GM19099 (cell line): ENCODE results near the gene XRCC4.

Experiments
- POLR2A ChIP-seq: IDR thresholded peaks from 3 replicates; pipeline ENCODE4 v1.6.1; 2011; ENCODE audit warnings: low read depth; ENCODE audit not compliant: insufficient read length; ENCODE audit errors: extremely low read depth

The XRCC4 gene

GRCh38 chr5:83076742-83077661, at the start of gene XRCC4, which contains the start of gene TMEM167A:
XRCC4 (plus strand) TSS chr5:83077547; CDS start chr5:83104920, 27,373 bp downstream.
TMEM167A (minus strand) TSS chr5:83077394; CDS start chr5:83077323, 71 bp downstream.
- TF ChIP-seq POLR2A, result peak; percentile 95

- TF ChIP-seq POLR2A, result no peak
These were observed 47.4 kb upstream of the XRCC4 start for GRCh38 chr5:83029912-83030311.

GRCh38 chr5:83031381-83031780, 46.0 kb upstream of the XRCC4 start:
- TF ChIP-seq POLR2A, result no peak

- TF ChIP-seq POLR2A, result no peak
These were observed 43.3 kb upstream of the XRCC4 start for GRCh38 chr5:83034036-83034435.

- TF ChIP-seq POLR2A, result no peak
These were observed 42.7 kb upstream of the XRCC4 start for GRCh38 chr5:83034528-83035207.

GRCh38 chr5:83035373-83036100, 41.8 kb upstream of the XRCC4 start:
- no peak for TF ChIP-seq POLR2A

GRCh38 chr5:83036991-83037575, 40.3 kb upstream of the XRCC4 start:
- TF ChIP-seq POLR2A, result no peak

GRCh38 chr5:83038924-83039323, 38.4 kb upstream of the XRCC4 start:
- no peak for TF ChIP-seq POLR2A

GRCh38 chr5:83042507-83042906, 34.8 kb upstream of the XRCC4 start:
- no peak for TF ChIP-seq POLR2A

GRCh38 chr5:83044926-83045325, 32.4 kb upstream of the XRCC4 start:
- no peak for TF ChIP-seq POLR2A

- no peak for TF ChIP-seq POLR2A
These were observed 29.1 kb upstream of the XRCC4 start for GRCh38 chr5:83048277-83048676.

GRCh38 chr5:83048811-83049210, 28.5 kb upstream of the XRCC4 start:
- TF ChIP-seq POLR2A, result no peak

GRCh38 chr5:83049370-83049885, 27.9 kb upstream of the XRCC4 start:
- TF ChIP-seq POLR2A, result no peak

- no peak for TF ChIP-seq POLR2A
These were observed 26.5 kb upstream of the XRCC4 start for GRCh38 chr5:83050723-83051340.
